Adipocyte (in vitro differentiated cells): Measurements from ENCODE around the gene CLEC4D.
"Not testable (repeated sequence)": the region's sequence is repeated elsewhere in the genome, so short reads cannot be mapped to it uniquely, and the experiment has no call there.

Experiments used
- DNase-seq: peaks from one replicate; pipeline ENCODE4 v3.0.0-alpha.2; 2015; ENCODE audit warnings: low read depth
- H3K27me3 ChIP-seq: replicated peaks from 2 replicates; pipeline ENCODE4 v1.7.0; 2013; ENCODE audit warnings: mild to moderate bottlenecking, low read length, moderate library complexity; ENCODE audit not compliant: control insufficient read depth, insufficient read depth
- H3K36me3 ChIP-seq: 2 replicates; pipeline ENCODE4 v1.7.0; 2013; ENCODE audit warnings: low read length, mild to moderate bottlenecking, moderate library complexity; ENCODE audit not compliant: control insufficient read depth, insufficient read depth, severe bottlenecking
- H3K4me1 ChIP-seq: 2 replicates; pipeline ENCODE4 v1.7.0; 2013; ENCODE audit warnings: mild to moderate bottlenecking, low read length, moderate library complexity; ENCODE audit not compliant: control insufficient read depth, insufficient read depth
- H3K4me3 ChIP-seq: 2 replicates; pipeline ENCODE4 v1.7.0; 2013; ENCODE audit warnings: mild to moderate bottlenecking, low read length, moderate library complexity
- H3K9ac ChIP-seq: 2 replicates; pipeline ENCODE4 v1.7.0; 2013; ENCODE audit warnings: mild to moderate bottlenecking, low read length, moderate library complexity
- H3K9me3 ChIP-seq: 2 replicates; pipeline ENCODE4 v1.7.0; 2013; ENCODE audit warnings: mild to moderate bottlenecking, low read length, moderate library complexity; ENCODE audit not compliant: control insufficient read depth

CLEC4D gene

GRCh38 chr12:8540831-8541230 is 27.5 kb downstream of the CLEC4D start, which contains the start of gene CLEC4E:
Gene CLEC4E, minus strand, starts transcription at chr12:8540905. Its CDS starts 108 bp downstream, at chr12:8540797.
- not testable (repeated sequence) for H3K36me3 ChIP-seq, H3K9ac ChIP-seq, H3K9me3 ChIP-seq, H3K4me1 ChIP-seq, DNase-seq, H3K4me3 ChIP-seq
- H3K27me3 ChIP-seq = peaks cover 19% of the 10 kb centered on the region

DNA sequence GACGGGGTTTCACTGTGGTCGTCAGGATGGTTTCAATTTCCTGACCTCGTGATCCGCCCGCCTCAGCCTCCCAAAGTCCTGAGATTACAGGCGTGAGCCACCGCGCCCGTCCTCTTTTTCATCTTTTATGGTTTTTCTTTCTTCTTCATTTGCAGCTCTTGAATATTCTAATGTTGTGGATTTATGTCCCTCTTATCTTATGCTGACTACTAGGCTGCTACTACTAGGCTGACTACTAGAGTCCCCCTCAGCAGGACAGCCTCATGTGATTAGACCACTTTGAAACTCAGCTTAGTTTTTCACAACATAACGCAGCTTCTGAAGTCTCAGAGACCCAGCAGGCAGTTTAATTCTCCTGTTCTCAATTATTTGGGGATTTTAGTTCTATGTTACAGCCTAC is 28.3 kb downstream of the CLEC4D start:
- Histone ChIP-seq H3K9ac (no peak overlapping the region), H3K27me3 (peaks cover 17% of the 10 kb centered on the region), H3K9me3 (no peaks in the 10 kb centered on the region), H3K36me3 (no peaks in the 10 kb centered on the region), H3K4me3 (no peak overlapping the region), H3K4me1 (no peaks in the 10 kb centered on the region)
- DNase-seq = no peak

DNA sequence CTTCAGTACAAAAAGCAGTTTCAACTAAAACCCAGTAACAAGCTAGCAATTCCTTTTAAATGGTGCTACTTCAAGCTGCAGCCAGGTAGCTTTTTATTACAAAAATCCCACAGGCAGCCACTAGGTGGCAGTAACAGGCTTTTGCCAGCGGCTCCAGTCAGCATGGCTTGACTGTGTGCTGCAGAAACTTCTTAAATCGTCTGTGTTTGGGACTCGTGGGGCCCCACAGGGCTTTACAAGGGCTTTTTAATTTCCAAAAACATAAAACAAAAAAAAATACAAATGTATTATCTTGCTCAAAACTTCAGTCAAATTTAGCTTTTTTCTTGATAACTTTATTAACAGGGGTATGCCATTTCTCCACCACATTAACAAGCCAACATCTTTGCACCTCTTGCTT is 31.0 kb downstream of the CLEC4D start:
- no peak overlapping the region for H3K4me3 ChIP-seq
- H3K27me3 ChIP-seq = peaks cover 4% of the 10 kb centered on the region
- no peaks in the 10 kb centered on the region for H3K36me3 ChIP-seq
- no peak overlapping the region for H3K9ac ChIP-seq
- H3K4me1 ChIP-seq = no peaks in the 10 kb centered on the region
- peak; percentile 84 for DNase-seq
- H3K9me3 ChIP-seq = no peaks in the 10 kb centered on the region

DNA sequence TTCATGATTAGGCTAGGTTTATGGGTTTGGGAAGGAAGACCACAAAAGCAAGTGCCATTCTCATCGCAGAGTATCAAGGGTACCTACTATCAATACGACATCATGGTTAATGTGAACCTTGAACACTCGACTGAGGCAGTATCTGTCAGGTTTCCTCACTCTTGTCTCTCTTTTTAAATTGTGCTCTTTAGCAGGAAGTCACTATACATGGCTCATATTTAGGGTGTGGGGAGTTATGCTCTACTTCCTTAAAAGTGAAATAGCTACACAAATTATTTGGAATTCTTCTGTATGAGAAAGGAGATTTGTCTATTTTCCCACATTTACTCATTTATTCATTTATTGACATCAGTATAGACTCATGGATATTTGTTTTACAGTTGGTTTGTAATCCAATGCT is 33.3 kb downstream of the CLEC4D start:
- Histone ChIP-seq H3K27me3 (no peaks in the 10 kb centered on the region), H3K9ac (no peak overlapping the region), H3K4me1 (no peaks in the 10 kb centered on the region), H3K9me3 (no peaks in the 10 kb centered on the region), H3K4me3 (no peak overlapping the region), H3K36me3 (no peaks in the 10 kb centered on the region)
- DNase-seq = no peak

DNA sequence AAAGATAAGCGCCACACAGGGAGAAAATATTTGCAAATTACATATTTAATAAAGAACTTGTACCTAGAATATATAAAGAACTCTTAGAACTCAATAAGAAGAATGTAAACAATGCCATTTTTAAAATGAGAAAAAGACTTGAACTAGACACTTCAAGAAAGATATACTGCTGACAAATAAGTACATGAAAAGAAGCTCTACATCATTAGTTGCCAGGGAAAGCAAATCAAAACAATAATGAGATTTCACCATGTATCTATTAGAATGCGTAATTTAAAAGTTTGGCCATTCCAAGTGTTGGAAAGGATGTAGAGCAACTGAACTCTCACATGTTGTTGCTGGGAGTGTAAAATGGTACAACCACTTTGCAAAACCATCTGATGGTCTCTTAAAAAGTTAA is 34.3 kb downstream of the CLEC4D start:
- Histone ChIP-seq H3K4me3 (no peak overlapping the region), H3K9ac (no peak overlapping the region), H3K4me1 (no peaks in the 10 kb centered on the region), H3K27me3 (no peaks in the 10 kb centered on the region), H3K9me3 (no peaks in the 10 kb centered on the region), H3K36me3 (no peaks in the 10 kb centered on the region)
- no peak for DNase-seq

DNA sequence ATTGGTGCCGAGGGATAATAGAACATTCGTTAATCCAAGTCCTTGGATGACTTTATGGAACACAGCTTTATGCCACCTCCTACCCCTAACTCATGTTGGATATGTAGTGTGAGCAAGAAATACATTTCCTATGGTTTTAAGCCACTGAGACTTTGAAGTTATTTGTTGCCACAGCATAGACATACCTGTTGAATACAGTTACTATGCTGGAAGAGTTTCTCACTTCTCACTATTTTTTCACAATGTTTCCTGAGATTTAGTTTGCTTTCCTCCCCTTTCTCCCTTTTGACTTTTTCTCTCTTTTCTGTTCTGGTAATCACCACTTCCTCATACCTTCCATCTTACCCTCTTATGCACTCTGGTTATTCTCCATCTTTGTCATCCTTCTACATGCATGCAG is 34.9 kb downstream of the CLEC4D start:
- H3K9me3 ChIP-seq = no peaks in the 10 kb centered on the region
- H3K4me3 ChIP-seq = no peak overlapping the region

DNA sequence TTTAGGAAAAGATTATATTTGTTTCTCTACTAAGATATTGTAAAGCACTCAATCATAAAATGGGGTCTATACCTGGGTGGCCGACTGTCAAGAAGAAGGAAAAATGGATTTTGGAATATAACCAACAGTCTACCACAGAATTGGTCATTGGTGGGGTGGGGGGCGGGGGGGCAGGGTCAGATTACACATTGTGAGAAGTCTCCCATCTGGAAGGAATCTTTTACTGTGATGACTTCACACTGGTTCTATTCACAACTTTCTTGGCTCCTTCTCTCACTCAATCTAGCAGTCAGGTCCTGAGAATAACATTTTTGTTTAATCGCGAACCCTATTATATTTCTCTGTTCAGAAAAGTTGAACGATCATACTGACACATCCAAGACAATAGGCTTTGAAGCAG is 36.1 kb downstream of the CLEC4D start:
- Histone ChIP-seq H3K9me3 (no peaks in the 10 kb centered on the region), H3K4me1 (no peaks in the 10 kb centered on the region), H3K27me3 (no peaks in the 10 kb centered on the region), H3K36me3 (no peaks in the 10 kb centered on the region), H3K9ac (no peak overlapping the region), H3K4me3 (no peak overlapping the region)
- DNase-seq = no peak

More for the DNA sequence above, 34.9 kb downstream of the CLEC4D start:
- Histone ChIP-seq H3K4me1 (no peaks in the 10 kb centered on the region), H3K36me3 (no peaks in the 10 kb centered on the region), H3K27me3 (no peaks in the 10 kb centered on the region), H3K9ac (no peak overlapping the region)
- DNase-seq = no peak

DNA sequence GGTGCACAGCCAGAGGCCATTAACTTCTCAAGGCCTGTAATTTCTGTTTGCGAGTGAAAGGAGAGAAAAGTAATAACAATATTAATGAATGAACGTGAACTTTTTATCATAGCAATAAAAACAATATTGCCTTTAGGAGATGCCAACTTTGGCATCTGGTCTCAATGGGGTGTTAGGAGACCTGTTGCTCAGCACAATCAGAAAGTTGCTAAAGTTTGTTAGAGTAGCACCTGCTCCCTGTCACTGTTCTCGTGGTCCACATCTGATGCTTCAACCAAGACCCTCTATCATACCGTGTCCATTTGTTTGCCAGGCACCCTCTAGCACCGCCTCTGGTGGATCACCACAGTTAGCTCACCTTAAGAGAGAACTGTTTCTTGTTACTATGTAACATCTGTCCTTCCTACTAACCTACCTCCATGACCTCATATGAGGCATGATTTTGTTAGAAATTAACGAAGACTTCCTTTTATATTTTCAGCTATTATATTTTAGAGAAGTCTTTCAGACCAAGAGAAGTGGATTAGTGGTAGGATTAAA is 39.9 kb downstream of the CLEC4D start:
- DNase-seq = no peak
- no peaks in the 10 kb centered on the region for H3K4me1 ChIP-seq
- no peak overlapping the region for H3K9ac ChIP-seq
- H3K27me3 ChIP-seq = no peaks in the 10 kb centered on the region
- H3K36me3 ChIP-seq = no peaks in the 10 kb centered on the region
- H3K9me3 ChIP-seq = no peaks in the 10 kb centered on the region
- H3K4me3 ChIP-seq = no peak overlapping the region

DNA sequence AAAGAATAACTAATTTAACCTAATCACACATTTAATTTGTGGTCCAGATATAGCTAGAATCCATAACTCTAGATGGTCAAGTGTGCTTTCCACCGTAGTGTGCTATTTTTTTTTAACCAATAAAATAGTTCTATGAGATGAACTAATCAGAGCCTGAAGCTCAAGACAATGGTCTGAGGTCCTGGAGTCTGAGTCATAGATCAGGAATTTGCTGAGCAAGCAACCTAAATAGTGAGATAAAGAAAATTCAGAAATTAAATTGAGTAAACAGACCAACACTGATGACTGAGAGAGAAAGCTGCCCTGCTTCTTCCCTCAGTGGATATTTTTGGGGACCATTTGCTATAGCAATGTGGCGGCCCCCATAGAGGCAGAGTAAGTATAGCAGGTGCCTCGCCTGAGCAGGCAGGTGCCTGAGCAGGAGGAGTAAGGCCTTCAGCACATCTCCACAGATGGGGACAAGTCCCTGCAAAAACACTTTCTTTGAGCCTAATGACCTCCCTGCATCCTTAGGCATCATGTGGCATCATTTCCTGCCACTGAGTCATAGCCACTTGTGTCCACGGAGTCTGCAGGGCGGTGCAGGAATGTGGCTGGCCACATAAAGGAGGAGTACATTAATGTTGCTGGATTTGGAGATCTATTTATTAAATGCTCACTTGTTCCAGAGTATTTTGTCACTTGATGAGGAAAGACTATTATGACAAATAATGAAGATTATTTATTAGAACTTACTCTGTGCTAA is 41.3 kb downstream of the CLEC4D start:
- H3K9me3 ChIP-seq = no peaks in the 10 kb centered on the region
- H3K9ac ChIP-seq = no peak overlapping the region
- H3K36me3 ChIP-seq = no peaks in the 10 kb centered on the region
- H3K4me3 ChIP-seq = no peak overlapping the region
- DNase-seq = no peak
- H3K4me1 ChIP-seq = no peaks in the 10 kb centered on the region
- no peaks in the 10 kb centered on the region for H3K27me3 ChIP-seq

- Histone ChIP-seq H3K9ac (no peak overlapping the region), H3K36me3 (no peaks in the 10 kb centered on the region), H3K4me1 (no peaks in the 10 kb centered on the region), H3K9me3 (no peaks in the 10 kb centered on the region), H3K27me3 (no peaks in the 10 kb centered on the region), H3K4me3 (no peak overlapping the region)
- DNase-seq = no peak
Observed at GRCh38 chr12:8556531-8557097, 43.3 kb downstream of the CLEC4D start.

GRCh38 chr12:8559676-8560075 is 46.4 kb downstream of the CLEC4D start:
- Histone ChIP-seq H3K9ac (no peak overlapping the region), H3K36me3 (no peaks in the 10 kb centered on the region), H3K27me3 (peaks cover 3% of the 10 kb centered on the region), H3K4me1 (no peaks in the 10 kb centered on the region), H3K4me3 (no peak overlapping the region), H3K9me3 (peaks cover 10% of the 10 kb centered on the region)
- DNase-seq = no peak
